ENCODE measurements around the gene SCYL1.

The SCYL1 gene

DNA sequence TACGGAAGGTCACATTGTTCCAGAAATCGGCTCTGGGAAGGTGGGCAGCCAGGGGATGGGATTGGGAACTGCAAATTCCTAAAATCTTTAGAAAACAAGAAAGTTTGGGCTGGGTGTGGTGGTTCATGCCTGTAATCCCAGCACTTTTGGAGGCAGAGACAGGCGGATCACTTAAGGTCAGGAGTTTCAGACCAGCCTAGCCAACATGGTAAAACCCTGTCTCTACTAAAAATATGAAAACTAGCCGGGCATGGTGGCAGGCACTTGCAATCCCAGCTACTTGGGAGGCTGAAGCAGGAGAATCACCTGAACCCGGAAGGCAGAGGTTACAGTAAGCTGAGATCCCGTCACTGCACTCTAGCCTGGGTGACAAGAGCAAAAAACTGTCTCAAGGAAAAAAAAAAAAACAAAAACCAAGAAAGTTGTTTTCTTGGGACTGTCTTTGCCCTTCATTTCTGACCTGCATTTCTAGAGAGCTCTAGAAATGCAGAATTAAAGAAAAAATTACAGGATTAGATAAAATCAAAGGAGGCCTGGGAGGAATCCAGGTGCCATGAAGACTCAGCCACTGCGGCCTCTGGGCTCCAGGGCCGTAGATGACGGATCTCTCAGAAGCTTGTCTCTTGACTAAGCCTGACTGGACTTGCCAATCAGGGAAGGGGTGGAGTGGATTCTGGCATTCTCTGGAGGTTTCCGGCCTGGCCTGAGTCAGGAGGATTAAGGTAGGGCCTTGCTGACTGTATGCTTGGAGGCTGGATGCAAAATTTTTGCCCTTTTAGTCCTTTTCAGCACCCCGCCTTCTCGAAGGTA lies 31.3 kb upstream of the SCYL1 start:
- DNase-seq, result peak; percentile 74

- peak; percentile 59 for DNase-seq
These were observed 28.4 kb upstream of the SCYL1 start for GRCh38 chr11:65496304-65497140.

- peak; percentile 100 for DNase-seq
These were observed 27.5 kb upstream of the SCYL1 start for GRCh38 chr11:65497141-65498041.

- peak; percentile 71 for DNase-seq
These were observed 26.7 kb upstream of the SCYL1 start for GRCh38 chr11:65498042-65498726.

DNA sequence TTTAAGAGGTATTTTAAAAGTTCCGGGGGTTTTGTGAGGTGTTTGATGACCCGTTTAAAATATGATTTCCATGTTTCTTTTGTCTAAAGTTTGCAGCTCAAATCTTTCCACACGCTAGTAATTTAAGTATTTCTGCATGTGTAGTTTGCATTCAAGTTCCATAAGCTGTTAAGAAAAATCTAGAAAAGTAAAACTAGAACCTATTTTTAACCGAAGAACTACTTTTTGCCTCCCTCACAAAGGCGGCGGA lies 26.2 kb upstream of the SCYL1 start:
- DNase-seq, result no peak

DNA sequence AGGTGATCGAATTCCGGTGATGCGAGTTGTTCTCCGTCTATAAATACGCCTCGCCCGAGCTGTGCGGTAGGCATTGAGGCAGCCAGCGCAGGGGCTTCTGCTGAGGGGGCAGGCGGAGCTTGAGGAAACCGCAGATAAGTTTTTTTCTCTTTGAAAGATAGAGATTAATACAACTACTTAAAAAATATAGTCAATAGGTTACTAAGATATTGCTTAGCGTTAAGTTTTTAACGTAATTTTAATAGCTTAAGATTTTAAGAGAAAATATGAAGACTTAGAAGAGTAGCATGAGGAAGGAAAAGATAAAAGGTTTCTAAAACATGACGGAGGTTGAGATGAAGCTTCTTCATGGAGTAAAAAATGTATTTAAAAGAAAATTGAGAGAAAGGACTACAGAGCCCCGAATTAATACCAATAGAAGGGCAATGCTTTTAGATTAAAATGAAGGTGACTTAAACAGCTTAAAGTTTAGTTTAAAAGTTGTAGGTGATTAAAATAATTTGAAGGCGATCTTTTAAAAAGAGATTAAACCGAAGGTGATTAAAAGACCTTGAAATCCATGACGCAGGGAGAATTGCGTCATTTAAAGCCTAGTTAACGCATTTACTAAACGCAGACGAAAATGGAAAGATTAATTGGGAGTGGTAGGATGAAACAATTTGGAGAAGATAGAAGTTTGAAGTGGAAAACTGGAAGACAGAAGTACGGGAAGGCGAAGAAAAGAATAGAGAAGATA lies 25.7 kb upstream of the SCYL1 start, which contains the start of gene MALAT1:
Gene MALAT1 (plus strand): TSS at position 69 of the 736 bp plus-strand sequence.
- DNase-seq, result peak; percentile 95

DNA sequence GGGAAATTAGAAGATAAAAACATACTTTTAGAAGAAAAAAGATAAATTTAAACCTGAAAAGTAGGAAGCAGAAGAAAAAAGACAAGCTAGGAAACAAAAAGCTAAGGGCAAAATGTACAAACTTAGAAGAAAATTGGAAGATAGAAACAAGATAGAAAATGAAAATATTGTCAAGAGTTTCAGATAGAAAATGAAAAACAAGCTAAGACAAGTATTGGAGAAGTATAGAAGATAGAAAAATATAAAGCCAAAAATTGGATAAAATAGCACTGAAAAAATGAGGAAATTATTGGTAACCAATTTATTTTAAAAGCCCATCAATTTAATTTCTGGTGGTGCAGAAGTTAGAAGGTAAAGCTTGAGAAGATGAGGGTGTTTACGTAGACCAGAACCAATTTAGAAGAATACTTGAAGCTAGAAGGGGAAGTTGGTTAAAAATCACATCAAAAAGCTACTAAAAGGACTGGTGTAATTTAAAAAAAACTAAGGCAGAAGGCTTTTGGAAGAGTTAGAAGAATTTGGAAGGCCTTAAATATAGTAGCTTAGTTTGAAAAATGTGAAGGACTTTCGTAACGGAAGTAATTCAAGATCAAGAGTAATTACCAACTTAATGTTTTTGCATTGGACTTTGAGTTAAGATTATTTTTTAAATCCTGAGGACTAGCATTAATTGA lies 25.0 kb upstream of the SCYL1 start:
- DNase-seq, result no peak

DNA sequence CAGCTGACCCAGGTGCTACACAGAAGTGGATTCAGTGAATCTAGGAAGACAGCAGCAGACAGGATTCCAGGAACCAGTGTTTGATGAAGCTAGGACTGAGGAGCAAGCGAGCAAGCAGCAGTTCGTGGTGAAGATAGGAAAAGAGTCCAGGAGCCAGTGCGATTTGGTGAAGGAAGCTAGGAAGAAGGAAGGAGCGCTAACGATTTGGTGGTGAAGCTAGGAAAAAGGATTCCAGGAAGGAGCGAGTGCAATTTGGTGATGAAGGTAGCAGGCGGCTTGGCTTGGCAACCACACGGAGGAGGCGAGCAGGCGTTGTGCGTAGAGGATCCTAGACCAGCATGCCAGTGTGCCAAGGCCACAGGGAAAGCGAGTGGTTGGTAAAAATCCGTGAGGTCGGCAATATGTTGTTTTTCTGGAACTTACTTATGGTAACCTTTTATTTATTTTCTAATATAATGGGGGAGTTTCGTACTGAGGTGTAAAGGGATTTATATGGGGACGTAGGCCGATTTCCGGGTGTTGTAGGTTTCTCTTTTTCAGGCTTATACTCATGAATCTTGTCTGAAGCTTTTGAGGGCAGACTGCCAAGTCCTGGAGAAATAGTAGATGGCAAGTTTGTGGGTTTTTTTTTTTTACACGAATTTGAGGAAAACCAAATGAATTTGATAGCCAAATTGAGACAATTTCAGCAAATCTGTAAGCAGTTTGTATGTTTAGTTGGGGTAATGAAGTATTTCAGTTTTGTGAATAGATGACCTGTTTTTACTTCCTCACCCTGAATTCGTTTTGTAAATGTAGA lies 24.3 kb upstream of the SCYL1 start:
- peak; percentile 58 for DNase-seq

DNA sequence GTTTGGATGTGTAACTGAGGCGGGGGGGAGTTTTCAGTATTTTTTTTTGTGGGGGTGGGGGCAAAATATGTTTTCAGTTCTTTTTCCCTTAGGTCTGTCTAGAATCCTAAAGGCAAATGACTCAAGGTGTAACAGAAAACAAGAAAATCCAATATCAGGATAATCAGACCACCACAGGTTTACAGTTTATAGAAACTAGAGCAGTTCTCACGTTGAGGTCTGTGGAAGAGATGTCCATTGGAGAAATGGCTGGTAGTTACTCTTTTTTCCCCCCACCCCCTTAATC lies 23.8 kb upstream of the SCYL1 start:
- no peak for DNase-seq

DNA sequence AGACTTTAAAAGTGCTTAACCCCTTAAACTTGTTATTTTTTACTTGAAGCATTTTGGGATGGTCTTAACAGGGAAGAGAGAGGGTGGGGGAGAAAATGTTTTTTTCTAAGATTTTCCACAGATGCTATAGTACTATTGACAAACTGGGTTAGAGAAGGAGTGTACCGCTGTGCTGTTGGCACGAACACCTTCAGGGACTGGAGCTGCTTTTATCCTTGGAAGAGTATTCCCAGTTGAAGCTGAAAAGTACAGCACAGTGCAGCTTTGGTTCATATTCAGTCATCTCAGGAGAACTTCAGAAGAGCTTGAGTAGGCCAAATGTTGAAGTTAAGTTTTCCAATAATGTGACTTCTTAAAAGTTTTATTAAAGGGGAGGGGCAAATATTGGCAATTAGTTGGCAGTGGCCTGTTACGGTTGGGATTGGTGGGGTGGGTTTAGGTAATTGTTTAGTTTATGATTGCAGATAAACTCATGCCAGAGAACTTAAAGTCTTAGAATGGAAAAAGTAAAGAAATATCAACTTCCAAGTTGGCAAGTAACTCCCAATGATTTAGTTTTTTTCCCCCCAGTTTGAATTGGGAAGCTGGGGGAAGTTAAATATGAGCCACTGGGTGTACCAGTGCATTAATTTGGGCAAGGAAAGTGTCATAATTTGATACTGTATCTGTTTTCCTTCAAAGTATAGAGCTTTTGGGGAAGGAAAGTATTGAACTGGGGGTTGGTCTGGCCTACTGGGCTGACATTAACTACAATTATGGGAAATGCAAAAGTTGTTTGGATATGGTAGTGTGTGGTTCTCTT lies 23.2 kb upstream of the SCYL1 start:
- DNase-seq, result no peak

GRCh38 chr11:65502274-65502554 lies 22.7 kb upstream of the SCYL1 start:
- DNase-seq, result no peak

GRCh38 chr11:65502555-65503367 lies 22.1 kb upstream of the SCYL1 start:
- no peak for DNase-seq

GRCh38 chr11:65503368-65503948 lies 21.4 kb upstream of the SCYL1 start:
- DNase-seq, result no peak

- DNase-seq, result no peak
These were observed 20.8 kb upstream of the SCYL1 start for GRCh38 chr11:65503949-65504673.

- no peak for DNase-seq
These were observed 20.0 kb upstream of the SCYL1 start for GRCh38 chr11:65504674-65505465.

GRCh38 chr11:65505466-65506289 lies 19.2 kb upstream of the SCYL1 start:
- no peak for DNase-seq

Data from left hindlimb (tissue), 1 donor.